HCT116 (cell line): ENCODE data around the gene ZFHX3.

Source experiments
- CEBPB ChIP-seq: IDR thresholded peaks from 2 replicates; pipeline ENCODE4 v1.6.1; 2012; ENCODE audit warnings: low read depth
- EZH2 ChIP-seq: fragments of 200-600 bp; sonication (generic); IDR thresholded peaks from 2 replicates; pipeline ENCODE4 v1.6.1; 2017; ENCODE audit warnings: antibody characterized with exemption, mixed run types
- EZH2phosphoT487 ChIP-seq: fragments of 200-600 bp; IDR thresholded peaks from 2 replicates; pipeline ENCODE4 v1.6.1; 2018; ENCODE audit warnings: antibody characterized with exemption, borderline replicate concordance
- SIN3A ChIP-seq: IDR thresholded peaks from 2 replicates; pipeline ENCODE4 v1.6.1; 2012; ENCODE audit warnings: low read depth
- SRF ChIP-seq: IDR thresholded peaks from 2 replicates; pipeline ENCODE4 v1.6.1; 2012; ENCODE audit warnings: low read depth
- TCF7L2 ChIP-seq: IDR thresholded peaks from 2 replicates; pipeline ENCODE4 v1.7.0; 2011; ENCODE audit warnings: borderline replicate concordance, inconsistent platforms; ENCODE audit not compliant: insufficient read depth, insufficient read length; ENCODE audit errors: extremely low read depth
- ZNF274 ChIP-seq: fragments of 200-500 bp; sonication (Bioruptor generic); IDR thresholded peaks from 2 replicates; pipeline ENCODE4 v1.6.1; 2014; ENCODE audit warnings: mild to moderate bottlenecking, low read depth, low read length, inconsistent platforms
- TF ChIP-seq, protein P1 (sequence below), 3 experiments: fragments of 200-600 bp in 1 of 3; sonication (generic) in 1 of 3; IDR thresholded peaks in 2 of 3; conservative IDR thresholded peaks in 1 of 3; 2 replicates each; pipeline ENCODE4 v1.5.1; 2012 to 2017; ENCODE audit warnings: low read depth in 2 of 3, low read length in 2 of 3, antibody characterized with exemption in 1 of 3, borderline replicate concordance in 1 of 3, control low read depth in 1 of 3, mild to moderate bottlenecking in 1 of 3, mixed read lengths in 1 of 3, mixed run types in 1 of 3, moderate library complexity in 1 of 3; ENCODE audit not compliant: insufficient read depth in 1 of 3
- TF ChIP-seq, protein P2 (sequence below): IDR thresholded peaks from 2 replicates; pipeline ENCODE4 v1.6.1; 2011; ENCODE audit warnings: mild to moderate bottlenecking, low read length, moderate library complexity; ENCODE audit not compliant: insufficient replicate concordance; ENCODE audit errors: extremely low read depth
- TF ChIP-seq, protein P3 (sequence below): IDR thresholded peaks from 2 replicates; pipeline ENCODE4 v1.6.1; 2012; ENCODE audit warnings: low read depth

DNA sequence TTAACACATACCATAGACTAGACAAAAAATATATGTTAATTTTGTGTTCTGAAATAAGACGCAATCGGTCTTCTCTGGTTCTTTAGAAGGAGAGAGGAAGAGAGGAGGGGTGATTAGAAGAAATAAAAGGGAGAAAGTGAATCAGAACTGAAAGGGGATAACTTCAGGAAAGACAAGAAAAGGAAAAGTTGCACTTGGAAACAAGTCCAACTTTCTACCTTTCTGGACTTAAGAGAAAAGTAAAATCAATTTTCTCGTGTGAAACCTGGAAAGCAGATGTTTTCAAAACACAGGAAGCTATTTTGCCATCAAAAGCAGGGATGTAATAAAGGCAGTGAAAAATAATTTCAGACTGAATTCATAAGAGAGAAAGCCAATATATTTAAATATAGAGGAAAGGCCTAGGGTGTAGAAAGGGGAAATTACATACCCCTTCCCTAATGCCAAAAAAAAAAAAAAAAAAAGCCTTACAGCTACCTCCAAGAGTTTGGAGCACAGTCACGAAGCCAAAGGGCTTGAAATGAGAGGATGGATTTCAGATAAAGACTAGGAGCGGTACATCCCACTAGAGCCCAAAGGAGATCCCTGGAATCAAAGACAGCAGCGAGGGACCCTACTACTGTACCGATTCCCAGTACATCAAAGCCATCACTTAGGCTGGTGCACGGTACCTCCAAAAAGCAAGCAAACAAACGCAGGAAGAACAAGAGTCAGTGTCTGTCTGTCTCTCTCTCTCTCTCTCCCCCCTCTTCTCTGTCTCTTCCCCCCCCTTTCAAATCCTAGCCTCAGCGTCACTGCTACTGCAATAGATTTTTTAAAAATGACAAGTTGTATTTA lies 12.1 kb upstream of the ZFHX3 start:
- TF ChIP-seq, protein P1, sequence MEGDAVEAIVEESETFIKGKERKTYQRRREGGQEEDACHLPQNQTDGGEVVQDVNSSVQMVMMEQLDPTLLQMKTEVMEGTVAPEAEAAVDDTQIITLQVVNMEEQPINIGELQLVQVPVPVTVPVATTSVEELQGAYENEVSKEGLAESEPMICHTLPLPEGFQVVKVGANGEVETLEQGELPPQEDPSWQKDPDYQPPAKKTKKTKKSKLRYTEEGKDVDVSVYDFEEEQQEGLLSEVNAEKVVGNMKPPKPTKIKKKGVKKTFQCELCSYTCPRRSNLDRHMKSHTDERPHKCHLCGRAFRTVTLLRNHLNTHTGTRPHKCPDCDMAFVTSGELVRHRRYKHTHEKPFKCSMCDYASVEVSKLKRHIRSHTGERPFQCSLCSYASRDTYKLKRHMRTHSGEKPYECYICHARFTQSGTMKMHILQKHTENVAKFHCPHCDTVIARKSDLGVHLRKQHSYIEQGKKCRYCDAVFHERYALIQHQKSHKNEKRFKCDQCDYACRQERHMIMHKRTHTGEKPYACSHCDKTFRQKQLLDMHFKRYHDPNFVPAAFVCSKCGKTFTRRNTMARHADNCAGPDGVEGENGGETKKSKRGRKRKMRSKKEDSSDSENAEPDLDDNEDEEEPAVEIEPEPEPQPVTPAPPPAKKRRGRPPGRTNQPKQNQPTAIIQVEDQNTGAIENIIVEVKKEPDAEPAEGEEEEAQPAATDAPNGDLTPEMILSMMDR (IDR thresholded peaks at IDR 0.05 in 2 of 3, conservative IDR thresholded peaks at IDR 0.05 in 1 of 3; ENCODE audit: borderline replicate concordance in 1 of 3, insufficient read depth in 1 of 3, low read depth in 2 of 3, low read length in 2 of 3), result no peak
- TF ChIP-seq SIN3A (no peak), EZH2phosphoT487 (no peak), CEBPB (no peak), EZH2 (no peak), SRF (no peak), TCF7L2 (no peak), ZNF274 (no peak)
- TF ChIP-seq, protein P2, sequence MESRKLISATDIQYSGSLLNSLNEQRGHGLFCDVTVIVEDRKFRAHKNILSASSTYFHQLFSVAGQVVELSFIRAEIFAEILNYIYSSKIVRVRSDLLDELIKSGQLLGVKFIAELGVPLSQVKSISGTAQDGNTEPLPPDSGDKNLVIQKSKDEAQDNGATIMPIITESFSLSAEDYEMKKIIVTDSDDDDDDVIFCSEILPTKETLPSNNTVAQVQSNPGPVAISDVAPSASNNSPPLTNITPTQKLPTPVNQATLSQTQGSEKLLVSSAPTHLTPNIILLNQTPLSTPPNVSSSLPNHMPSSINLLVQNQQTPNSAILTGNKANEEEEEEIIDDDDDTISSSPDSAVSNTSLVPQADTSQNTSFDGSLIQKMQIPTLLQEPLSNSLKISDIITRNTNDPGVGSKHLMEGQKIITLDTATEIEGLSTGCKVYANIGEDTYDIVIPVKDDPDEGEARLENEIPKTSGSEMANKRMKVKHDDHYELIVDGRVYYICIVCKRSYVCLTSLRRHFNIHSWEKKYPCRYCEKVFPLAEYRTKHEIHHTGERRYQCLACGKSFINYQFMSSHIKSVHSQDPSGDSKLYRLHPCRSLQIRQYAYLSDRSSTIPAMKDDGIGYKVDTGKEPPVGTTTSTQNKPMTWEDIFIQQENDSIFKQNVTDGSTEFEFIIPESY, result no peak
- TF ChIP-seq, protein P3, sequence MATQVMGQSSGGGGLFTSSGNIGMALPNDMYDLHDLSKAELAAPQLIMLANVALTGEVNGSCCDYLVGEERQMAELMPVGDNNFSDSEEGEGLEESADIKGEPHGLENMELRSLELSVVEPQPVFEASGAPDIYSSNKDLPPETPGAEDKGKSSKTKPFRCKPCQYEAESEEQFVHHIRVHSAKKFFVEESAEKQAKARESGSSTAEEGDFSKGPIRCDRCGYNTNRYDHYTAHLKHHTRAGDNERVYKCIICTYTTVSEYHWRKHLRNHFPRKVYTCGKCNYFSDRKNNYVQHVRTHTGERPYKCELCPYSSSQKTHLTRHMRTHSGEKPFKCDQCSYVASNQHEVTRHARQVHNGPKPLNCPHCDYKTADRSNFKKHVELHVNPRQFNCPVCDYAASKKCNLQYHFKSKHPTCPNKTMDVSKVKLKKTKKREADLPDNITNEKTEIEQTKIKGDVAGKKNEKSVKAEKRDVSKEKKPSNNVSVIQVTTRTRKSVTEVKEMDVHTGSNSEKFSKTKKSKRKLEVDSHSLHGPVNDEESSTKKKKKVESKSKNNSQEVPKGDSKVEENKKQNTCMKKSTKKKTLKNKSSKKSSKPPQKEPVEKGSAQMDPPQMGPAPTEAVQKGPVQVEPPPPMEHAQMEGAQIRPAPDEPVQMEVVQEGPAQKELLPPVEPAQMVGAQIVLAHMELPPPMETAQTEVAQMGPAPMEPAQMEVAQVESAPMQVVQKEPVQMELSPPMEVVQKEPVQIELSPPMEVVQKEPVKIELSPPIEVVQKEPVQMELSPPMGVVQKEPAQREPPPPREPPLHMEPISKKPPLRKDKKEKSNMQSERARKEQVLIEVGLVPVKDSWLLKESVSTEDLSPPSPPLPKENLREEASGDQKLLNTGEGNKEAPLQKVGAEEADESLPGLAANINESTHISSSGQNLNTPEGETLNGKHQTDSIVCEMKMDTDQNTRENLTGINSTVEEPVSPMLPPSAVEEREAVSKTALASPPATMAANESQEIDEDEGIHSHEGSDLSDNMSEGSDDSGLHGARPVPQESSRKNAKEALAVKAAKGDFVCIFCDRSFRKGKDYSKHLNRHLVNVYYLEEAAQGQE, result no peak
